ENCODE data around the gene PLD3. TPM values are rescaled to one million over a fixed set of nuclear protein-coding genes. Genes with fewer than 3 reads are reported as not detected.

PLD3 gene
- total and polyA plus RNA-seq, 2 donors from 2014 or later, result 175 to 207 TPM

DNA sequence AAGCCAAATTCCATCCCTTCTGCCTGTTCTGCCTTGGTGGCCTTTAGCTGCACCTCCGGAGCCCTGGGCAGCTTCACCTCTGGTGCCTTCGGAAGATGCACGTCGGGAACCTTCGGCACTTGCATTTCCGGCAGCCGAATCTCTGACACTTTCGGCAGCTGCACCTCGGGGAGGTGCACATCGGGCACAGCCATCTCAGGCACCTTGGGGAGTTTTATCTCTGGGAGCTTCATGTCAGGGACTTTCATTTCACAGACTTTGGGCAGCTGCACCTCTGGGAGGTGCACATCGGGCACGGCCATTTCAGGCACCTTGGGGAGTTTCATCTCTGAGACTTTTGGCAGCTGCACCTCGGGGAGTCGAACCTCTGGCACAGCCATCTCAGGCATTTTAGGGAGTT lies 47.5 kb downstream of the PLD3 start:
- Histone ChIP-seq H3K36me3 (ENCODE audit: control insufficient read depth in 2 of 3, insufficient read depth in 3 of 3, low read length in 3 of 3) (no peaks in the 10 kb centered on the region), H3K4me3 (ENCODE audit: low read length in 3 of 3) (no peak overlapping the region), H3K9ac (ENCODE audit: low read length in 3 of 3) (no peak overlapping the region), H3K4me1 (ENCODE audit: control insufficient read depth in 2 of 3, insufficient read depth in 2 of 3, low read depth in 1 of 3, low read length in 3 of 3) (no peaks in the 10 kb centered on the region), H3K27ac (ENCODE audit: low read depth in 2 of 2, low read length in 2 of 2) (no peak overlapping the region), H3K27me3 (ENCODE audit: control insufficient read depth, insufficient read depth, low read length) (no peaks in the 10 kb centered on the region), H3K9me3 (ENCODE audit: control insufficient read depth in 2 of 3, insufficient read depth in 1 of 3, low read length in 3 of 3) (no peaks in the 10 kb centered on the region)
- DNase-seq, result no peak
- no peak for FAIRE-seq
- intact Hi-C loops (cut with DNase I), result no loop called here
- TF ChIP-seq CTCF (IDR thresholded peaks at IDR 0.05; ENCODE audit: borderline replicate concordance, extremely low read depth, insufficient read depth), result no peak

DNA sequence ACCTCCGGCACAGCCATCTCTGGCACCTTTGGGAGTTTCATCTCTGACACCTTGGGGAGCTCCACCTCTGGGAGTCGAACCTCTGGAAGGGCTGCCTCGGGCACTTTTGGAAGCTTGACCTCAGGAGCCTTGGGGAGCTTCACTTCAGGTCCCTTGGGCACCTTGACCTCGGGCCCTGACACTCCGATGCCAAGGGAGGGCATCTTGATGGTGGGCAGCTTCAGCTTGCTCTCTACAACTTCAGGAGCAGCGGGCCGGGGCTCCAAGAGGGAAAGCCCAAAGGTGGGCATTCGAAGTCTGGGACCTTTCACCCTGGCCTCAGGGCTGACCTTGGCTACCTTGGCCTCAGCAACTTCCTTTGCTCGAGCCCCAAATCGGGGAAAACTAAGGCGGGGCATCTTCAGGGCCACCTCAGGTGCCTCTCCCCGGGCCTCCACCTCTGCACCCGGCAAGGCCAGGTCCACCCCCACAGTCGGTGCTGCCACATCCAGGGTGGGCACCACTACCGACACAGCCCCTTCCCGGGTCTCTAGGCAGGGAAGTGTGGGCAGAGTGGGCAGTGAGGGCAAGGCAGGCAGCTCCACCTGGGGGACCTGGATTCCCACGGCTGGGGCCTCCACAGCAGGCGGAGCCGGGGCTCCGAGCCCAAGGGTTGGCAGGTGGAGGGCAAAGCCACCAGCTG lies 48.5 kb downstream of the PLD3 start:
- no peak for DNase-seq
- H3K4me1 ChIP-seq (ENCODE audit: control insufficient read depth in 2 of 3, insufficient read depth in 2 of 3, low read depth in 1 of 3, low read length in 3 of 3), result no peaks in the 10 kb centered on the region
- H3K27ac ChIP-seq (ENCODE audit: low read depth in 2 of 2, low read length in 2 of 2), result no peak overlapping the region
- H3K9ac ChIP-seq (ENCODE audit: low read length in 3 of 3), result no peak overlapping the region
- intact Hi-C loops (cut with DNase I), result no loop called here
- H3K9me3 ChIP-seq (ENCODE audit: control insufficient read depth in 2 of 3, insufficient read depth in 1 of 3, low read length in 3 of 3), result no peaks in the 10 kb centered on the region
- TF ChIP-seq CTCF (IDR thresholded peaks at IDR 0.05; ENCODE audit: borderline replicate concordance, extremely low read depth, insufficient read depth), result no peak
- H3K4me3 ChIP-seq (ENCODE audit: low read length in 3 of 3), result no peak overlapping the region
- no peak for FAIRE-seq
- H3K27me3 ChIP-seq (ENCODE audit: control insufficient read depth, insufficient read depth, low read length), result no peaks in the 10 kb centered on the region
- H3K36me3 ChIP-seq (ENCODE audit: control insufficient read depth in 2 of 3, insufficient read depth in 3 of 3, low read length in 3 of 3), result no peaks in the 10 kb centered on the region

DNA sequence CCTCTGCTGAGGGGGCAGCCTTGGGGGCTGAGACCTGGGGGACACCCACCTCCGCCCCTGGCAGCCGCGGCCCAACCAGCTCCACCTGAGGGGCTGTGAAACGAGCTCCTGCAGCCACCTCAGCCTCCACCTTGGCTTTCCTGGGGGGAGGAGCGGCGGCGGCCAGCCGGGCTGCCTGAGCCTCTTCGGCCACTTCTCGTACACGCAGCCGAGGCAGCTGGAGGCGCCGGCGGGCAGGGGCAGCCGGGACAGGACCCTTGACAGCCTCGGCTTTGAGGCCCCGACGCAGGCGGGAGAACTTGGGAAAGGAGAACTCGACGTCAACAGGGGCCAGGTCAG lies 49.0 kb downstream of the PLD3 start:
- no peak for TF ChIP-seq CTCF (IDR thresholded peaks at IDR 0.05; ENCODE audit: borderline replicate concordance, extremely low read depth, insufficient read depth)
- no peaks in the 10 kb centered on the region for H3K9me3 ChIP-seq (ENCODE audit: control insufficient read depth in 2 of 3, insufficient read depth in 1 of 3, low read length in 3 of 3)
- intact Hi-C loops (cut with DNase I), result no loop called here
- no peak overlapping the region for H3K9ac ChIP-seq (ENCODE audit: low read length in 3 of 3)
- no peaks in the 10 kb centered on the region for H3K4me1 ChIP-seq (ENCODE audit: control insufficient read depth in 2 of 3, insufficient read depth in 2 of 3, low read depth in 1 of 3, low read length in 3 of 3)
- DNase-seq, result no peak
- H3K36me3 ChIP-seq (ENCODE audit: control insufficient read depth in 2 of 3, insufficient read depth in 3 of 3, low read length in 3 of 3), result no peaks in the 10 kb centered on the region
- FAIRE-seq, result no peak
- no peaks in the 10 kb centered on the region for H3K27me3 ChIP-seq (ENCODE audit: control insufficient read depth, insufficient read depth, low read length)
- H3K4me3 ChIP-seq (ENCODE audit: low read length in 3 of 3), result no peak overlapping the region
- no peak overlapping the region for H3K27ac ChIP-seq (ENCODE audit: low read depth in 2 of 2, low read length in 2 of 2)
